ENCODE measurements around the gene LIMD2. TPM values are rescaled to one million over a fixed set of nuclear protein-coding genes. Genes with fewer than 3 reads are reported as not detected.

The LIMD2 gene
- total and polyA plus RNA-seq, 2 of the 8 experiments (the other 6 are each of a cell fraction or from before 2014, with no cell fraction given): 72.0 to 77.2 TPM

DNA sequence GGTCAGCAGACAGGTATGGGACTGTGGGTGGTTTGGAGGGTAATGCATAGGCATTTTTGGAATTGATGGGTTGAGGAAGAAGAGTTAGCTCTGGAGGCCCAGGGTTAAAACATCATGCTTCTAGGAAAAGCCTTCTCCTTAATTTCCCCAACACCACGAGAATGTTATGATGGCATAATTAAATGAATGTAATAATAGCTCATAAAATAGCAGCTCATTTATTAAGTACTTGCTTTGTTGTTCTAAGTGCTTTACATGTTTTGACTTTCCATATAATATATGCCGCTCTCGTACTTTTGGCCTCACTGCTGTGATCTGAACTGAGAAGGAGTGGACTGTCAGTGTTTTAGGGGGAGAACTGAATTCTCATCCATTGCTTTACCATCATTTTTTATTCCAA lies 14.3 kb downstream of the LIMD2 start (continued):
- TF ChIP-seq, protein P1, sequence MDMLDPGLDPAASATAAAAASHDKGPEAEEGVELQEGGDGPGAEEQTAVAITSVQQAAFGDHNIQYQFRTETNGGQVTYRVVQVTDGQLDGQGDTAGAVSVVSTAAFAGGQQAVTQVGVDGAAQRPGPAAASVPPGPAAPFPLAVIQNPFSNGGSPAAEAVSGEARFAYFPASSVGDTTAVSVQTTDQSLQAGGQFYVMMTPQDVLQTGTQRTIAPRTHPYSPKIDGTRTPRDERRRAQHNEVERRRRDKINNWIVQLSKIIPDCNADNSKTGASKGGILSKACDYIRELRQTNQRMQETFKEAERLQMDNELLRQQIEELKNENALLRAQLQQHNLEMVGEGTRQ (IDR thresholded peaks at IDR 0.05; ENCODE audit: low read length): no peak
- TF ChIP-seq CREB1 (IDR thresholded peaks at IDR 0.05) (no peak), ZNF274 (IDR thresholded peaks at IDR 0.05; ENCODE audit: borderline replicate concordance, extremely low read depth, low read length) (no peak), RXRA (IDR thresholded peaks at IDR 0.05; ENCODE audit: insufficient read depth, low read depth, low read length) (no peak), YY1 (IDR thresholded peaks at IDR 0.05; ENCODE audit: low read depth, low read length) (no peak), NRF1 (IDR thresholded peaks at IDR 0.05; ENCODE audit: low read depth, low read length) (no peak), BACH1 (IDR thresholded peaks at IDR 0.05; ENCODE audit: low read length) (no peak)
- TF ChIP-seq, protein P2, sequence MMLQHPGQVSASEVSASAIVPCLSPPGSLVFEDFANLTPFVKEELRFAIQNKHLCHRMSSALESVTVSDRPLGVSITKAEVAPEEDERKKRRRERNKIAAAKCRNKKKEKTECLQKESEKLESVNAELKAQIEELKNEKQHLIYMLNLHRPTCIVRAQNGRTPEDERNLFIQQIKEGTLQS (IDR thresholded peaks at IDR 0.05; ENCODE audit: insufficient read depth, low read depth, low read length): no peak
